Caco-2 (cell line): ENCODE results near the gene DROSHA. TPM values are rescaled to one million over a fixed set of nuclear protein-coding genes. Genes with fewer than 3 reads are reported as not detected.

ENCODE experiments used
- BruUV-seq: library from RNA; stranded (reverse); fragments of 400-500 nt; replicated peaks from 2 replicates; lab custom pipeline; 2021; lab: Mats Ljungman, UMichigan
- CTCF ChIA-PET: fragments of 300-600 bp; sonication (Branson Sonifier 250); formaldehyde crosslinking; loops from one replicate; lab custom pipeline; 2022; ENCODE audit warnings: antibody characterized with exemption; lab: Charles Lee
- POLR2A ChIA-PET: fragments of 300-600 bp; sonication (Branson Sonifier 250); formaldehyde crosslinking; loops from one replicate; lab custom pipeline; 2022; ENCODE audit warnings: antibody characterized with exemption; lab: Charles Lee
- DNase-seq, 2 experiments: peaks; one replicate each; pipeline versions ENCODE4 v3.0.0 to v3.0.0-alpha.2; 2020 to 2022
- H3K27me3 ChIP-seq: replicated peaks from 2 replicates; pipeline ENCODE4 v1.6.0; 2011; ENCODE audit warnings: low read length; ENCODE audit not compliant: control insufficient read depth, insufficient read depth
- H3K36me3 ChIP-seq: 2 replicates; pipeline ENCODE4 v1.5.1; 2011; ENCODE audit warnings: low read length; ENCODE audit not compliant: control insufficient read depth, insufficient read depth
- H3K4me1 ChIP-seq: fragments of 250-450 bp; sonication (Bioruptor Pico); 2 replicates; pipeline ENCODE4 v1.5.1; 2020; ENCODE audit warnings: mild to moderate bottlenecking
- H3K4me3 ChIP-seq: 2 replicates; pipeline ENCODE4 v1.5.1; 2011; ENCODE audit warnings: low read depth, mild to moderate bottlenecking, control low read depth, low read length
- H3K9me3 ChIP-seq: fragments of 250-450 bp; sonication (Bioruptor Pico); 2 replicates; pipeline ENCODE4 v1.5.1; 2020; ENCODE audit warnings: mild to moderate bottlenecking, moderate library complexity
- H3K27ac Mint-ChIP-seq: one replicate; pipeline ENCODE4 v1.8.0; 2022; ENCODE audit warnings: mixed read lengths; ENCODE audit not compliant: unreplicated experiment
- H3K27me3 Mint-ChIP-seq: one replicate; pipeline ENCODE4 v1.8.0; 2022; ENCODE audit warnings: mixed read lengths; ENCODE audit not compliant: insufficient read depth, unreplicated experiment
- H3K36me3 Mint-ChIP-seq: one replicate; pipeline ENCODE4 v1.8.0; 2022; ENCODE audit warnings: mild to moderate bottlenecking, mixed read lengths; ENCODE audit not compliant: insufficient read depth, unreplicated experiment
- H3K4me1 Mint-ChIP-seq: one replicate; pipeline ENCODE4 v1.8.0; 2022; ENCODE audit warnings: low read depth, mixed read lengths; ENCODE audit not compliant: unreplicated experiment
- H3K4me3 Mint-ChIP-seq: one replicate; pipeline ENCODE4 v1.8.0; 2022; ENCODE audit warnings: mild to moderate bottlenecking, moderate library complexity, mixed read lengths; ENCODE audit not compliant: unreplicated experiment
- H3K9me3 Mint-ChIP-seq: one replicate; pipeline ENCODE4 v1.8.0; 2022; ENCODE audit warnings: mixed read lengths; ENCODE audit not compliant: unreplicated experiment
- intact Hi-C: fragments of 100-400 bp; cut with micrococcal nuclease; formaldehyde crosslinking; loops from one replicate; pipeline ENCODE4 v1.10.0; 2022; ENCODE audit not compliant: unreplicated experiment
- total RNA-seq: library from RNA; stranded (reverse); gene quantifications from 2 replicates; pipeline ENCODE4 v1.2.3, GENCODE V29; 2022
- TF ChIP-seq, protein P1 (sequence below), 2 experiments: fragments of 200-600 bp in 1 of 2; IDR thresholded peaks; 1 replicate in 1 of 2; 2 replicates in 1 of 2; pipeline versions ENCODE4 v1.5.1 to v1.8.0; 2011 to 2022; ENCODE audit warnings: antibody characterized with exemption in 1 of 2, control low read depth in 1 of 2, inconsistent platforms in 1 of 2, low read depth in 1 of 2, low read length in 1 of 2, mild to moderate bottlenecking in 1 of 2, moderate library complexity in 1 of 2; ENCODE audit not compliant: insufficient read depth in 1 of 2, severe bottlenecking in 1 of 2, unreplicated experiment in 1 of 2

Gene DROSHA
- total RNA-seq, 1 experiment from 2014 or later = 88.4 TPM

DNA sequence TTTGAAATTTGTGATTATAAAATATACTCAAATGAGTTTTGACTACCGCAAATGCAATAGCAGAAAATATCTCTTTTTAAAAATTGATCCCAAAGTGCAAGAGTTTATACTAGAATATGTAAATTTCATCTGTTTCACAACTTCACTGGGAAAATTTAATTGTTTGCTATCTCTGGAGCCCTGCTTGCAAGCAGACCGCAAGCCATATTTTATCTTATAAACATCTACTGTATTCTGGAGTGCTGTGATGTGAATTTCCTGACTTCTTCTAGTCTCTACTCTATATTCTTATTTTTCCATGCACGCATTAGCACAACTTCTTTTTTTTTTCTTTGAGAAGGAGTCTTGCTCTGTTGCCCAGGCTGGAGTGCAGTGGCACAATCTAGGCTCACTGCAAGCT, 98.7 kb downstream of the DROSHA start:
- POLR2A ChIA-PET = no interaction called here
- Mint-ChIP-seq H3K27me3 (no peaks in the 10 kb centered on the region), H3K4me3 (no peak overlapping the region), H3K9me3 (no peaks in the 10 kb centered on the region), H3K4me1 (no peaks in the 10 kb centered on the region), H3K27ac (no peak overlapping the region), H3K36me3 (peaks cover 38% of the 10 kb centered on the region)
- Histone ChIP-seq H3K4me3 (no peak overlapping the region), H3K9me3 (no peaks in the 10 kb centered on the region), H3K27me3 (no peaks in the 10 kb centered on the region), H3K36me3 (no peaks in the 10 kb centered on the region), H3K4me1 (no peaks in the 10 kb centered on the region)
- intact Hi-C loops = no loop called here
- no TSS peak for BruUV-seq
- no peak for DNase-seq
- CTCF ChIA-PET = no interaction called here
- TF ChIP-seq, protein P1, sequence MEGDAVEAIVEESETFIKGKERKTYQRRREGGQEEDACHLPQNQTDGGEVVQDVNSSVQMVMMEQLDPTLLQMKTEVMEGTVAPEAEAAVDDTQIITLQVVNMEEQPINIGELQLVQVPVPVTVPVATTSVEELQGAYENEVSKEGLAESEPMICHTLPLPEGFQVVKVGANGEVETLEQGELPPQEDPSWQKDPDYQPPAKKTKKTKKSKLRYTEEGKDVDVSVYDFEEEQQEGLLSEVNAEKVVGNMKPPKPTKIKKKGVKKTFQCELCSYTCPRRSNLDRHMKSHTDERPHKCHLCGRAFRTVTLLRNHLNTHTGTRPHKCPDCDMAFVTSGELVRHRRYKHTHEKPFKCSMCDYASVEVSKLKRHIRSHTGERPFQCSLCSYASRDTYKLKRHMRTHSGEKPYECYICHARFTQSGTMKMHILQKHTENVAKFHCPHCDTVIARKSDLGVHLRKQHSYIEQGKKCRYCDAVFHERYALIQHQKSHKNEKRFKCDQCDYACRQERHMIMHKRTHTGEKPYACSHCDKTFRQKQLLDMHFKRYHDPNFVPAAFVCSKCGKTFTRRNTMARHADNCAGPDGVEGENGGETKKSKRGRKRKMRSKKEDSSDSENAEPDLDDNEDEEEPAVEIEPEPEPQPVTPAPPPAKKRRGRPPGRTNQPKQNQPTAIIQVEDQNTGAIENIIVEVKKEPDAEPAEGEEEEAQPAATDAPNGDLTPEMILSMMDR (IDR thresholded peaks at IDR 0.05; ENCODE audit: insufficient read depth in 1 of 2, low read depth in 1 of 2, low read length in 1 of 2, severe bottlenecking in 1 of 2, unreplicated experiment in 1 of 2) = no peak

DNA sequence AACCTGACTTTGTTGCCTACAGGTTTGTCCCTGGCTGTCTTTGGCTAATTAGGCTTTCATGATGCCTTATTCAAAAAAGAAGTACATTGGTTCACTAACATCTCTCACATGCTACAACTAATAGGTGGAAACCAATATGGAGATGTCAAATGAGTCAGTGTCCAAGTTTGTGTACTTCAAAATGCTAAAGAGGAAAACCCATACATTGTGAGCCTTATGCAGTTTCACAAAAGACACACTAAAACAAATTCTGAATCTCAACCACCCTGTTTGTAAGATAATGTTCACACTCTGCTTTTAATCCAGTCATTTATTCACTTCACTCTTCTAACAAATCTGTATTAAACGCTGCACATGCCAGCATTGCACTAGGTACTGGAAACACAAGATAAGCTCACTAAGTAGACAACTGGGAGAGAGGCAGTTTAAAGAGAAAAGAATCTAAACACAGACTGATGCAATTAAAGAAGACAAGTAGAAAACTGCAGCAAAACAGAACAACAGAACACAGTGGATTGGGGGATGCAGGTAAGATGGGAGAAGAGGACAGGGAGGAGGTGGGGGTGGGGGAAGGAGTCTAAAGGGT, 104.1 kb downstream of the DROSHA start:
- CTCF ChIA-PET = no interaction called here
- no peak for DNase-seq
- no peak overlapping the region for H3K27ac Mint-ChIP-seq
- no peaks in the 10 kb centered on the region for H3K9me3 ChIP-seq
- peaks cover 42% of the 10 kb centered on the region for H3K36me3 Mint-ChIP-seq
- no peaks in the 10 kb centered on the region for H3K4me1 Mint-ChIP-seq
- BruUV-seq = no TSS peak
- no peaks in the 10 kb centered on the region for H3K27me3 Mint-ChIP-seq
- no peaks in the 10 kb centered on the region for H3K9me3 Mint-ChIP-seq
- POLR2A ChIA-PET = no interaction called here
- H3K4me3 ChIP-seq = no peak overlapping the region
- TF ChIP-seq, protein P1 (IDR thresholded peaks at IDR 0.05; ENCODE audit: insufficient read depth in 1 of 2, low read depth in 1 of 2, low read length in 1 of 2, severe bottlenecking in 1 of 2, unreplicated experiment in 1 of 2) = no peak
- no peak overlapping the region for H3K4me3 Mint-ChIP-seq
- no peaks in the 10 kb centered on the region for H3K36me3 ChIP-seq
- H3K4me1 ChIP-seq = no peaks in the 10 kb centered on the region
- H3K27me3 ChIP-seq = no peaks in the 10 kb centered on the region
- intact Hi-C loops = no loop called here

DNA sequence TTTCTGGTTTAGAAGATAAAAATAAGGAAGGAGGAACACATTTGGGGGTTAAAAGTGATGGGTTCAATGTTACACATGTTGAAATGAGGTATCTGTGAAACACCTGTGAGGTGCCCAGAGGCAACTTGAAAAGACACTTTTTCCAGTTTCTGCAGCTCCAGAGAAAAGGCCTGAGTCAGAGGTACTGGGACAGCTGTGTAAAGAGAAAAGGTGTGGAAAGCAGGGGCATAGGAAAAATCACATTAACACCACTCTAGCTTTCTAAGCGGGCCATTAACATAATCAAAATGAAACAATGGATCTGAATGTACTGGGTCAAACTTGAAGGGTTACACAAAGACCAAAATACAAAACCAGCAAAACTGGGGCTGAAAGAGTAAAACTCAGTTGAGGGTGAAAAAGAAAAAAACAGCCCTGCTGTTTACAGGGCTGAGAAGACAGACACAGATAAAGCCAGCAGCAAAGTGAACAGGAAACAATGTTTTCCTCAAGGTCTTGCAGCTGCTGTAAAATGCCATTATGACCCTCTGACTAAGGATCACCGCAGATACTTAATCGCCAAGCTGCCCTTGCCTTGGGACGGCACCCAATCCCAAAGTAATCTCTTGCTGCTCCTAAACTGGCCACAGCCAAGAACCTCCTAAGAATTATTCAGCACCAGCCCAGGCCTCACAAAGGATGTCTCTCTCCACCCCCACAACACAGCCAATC, 104.7 kb downstream of the DROSHA start:
- Histone ChIP-seq H3K27me3 (no peaks in the 10 kb centered on the region), H3K4me3 (no peak overlapping the region), H3K36me3 (no peaks in the 10 kb centered on the region), H3K9me3 (no peaks in the 10 kb centered on the region), H3K4me1 (no peaks in the 10 kb centered on the region)
- POLR2A ChIA-PET = no interaction called here
- no peak for DNase-seq
- H3K36me3 Mint-ChIP-seq = peaks cover 46% of the 10 kb centered on the region
- no peaks in the 10 kb centered on the region for H3K27me3 Mint-ChIP-seq
- intact Hi-C loops = no loop called here
- no TSS peak for BruUV-seq
- no peaks in the 10 kb centered on the region for H3K4me1 Mint-ChIP-seq
- H3K4me3 Mint-ChIP-seq = no peak overlapping the region
- CTCF ChIA-PET = no interaction called here
- no peak overlapping the region for H3K27ac Mint-ChIP-seq
- TF ChIP-seq, protein P1 (IDR thresholded peaks at IDR 0.05; ENCODE audit: insufficient read depth in 1 of 2, low read depth in 1 of 2, low read length in 1 of 2, severe bottlenecking in 1 of 2, unreplicated experiment in 1 of 2) = no peak
- H3K9me3 Mint-ChIP-seq = no peaks in the 10 kb centered on the region
